ENCODE data around the gene OR1S1.
"Not testable (repeated sequence)": the region's sequence is repeated elsewhere in the genome, so short reads cannot be mapped to it uniquely, and the experiment has no call there.

The OR1S1 gene

DNA sequence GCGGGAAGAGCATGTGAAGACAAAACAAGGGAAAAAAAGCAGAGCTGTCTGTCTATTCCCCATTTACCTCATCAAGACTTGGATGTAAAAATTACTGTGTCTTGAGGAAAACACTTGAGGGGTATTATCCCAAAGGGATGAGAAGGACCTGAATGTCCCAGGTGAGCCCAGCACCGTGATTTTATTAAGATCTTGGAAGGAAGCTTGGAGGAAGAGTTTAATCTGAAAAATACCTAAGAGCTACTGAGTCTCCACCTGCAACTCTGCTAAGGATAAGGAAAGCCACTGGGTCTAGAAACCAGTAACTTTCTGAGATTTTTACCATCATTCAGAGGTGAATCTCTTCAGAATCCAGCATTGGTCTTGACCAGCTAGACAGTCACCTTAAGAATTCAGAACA lies at the start of gene OR1S1:
Gene OR1S1, plus strand, starts transcription at position 301 of the 400 bp plus-strand sequence.
- H3K36me3 ChIP-seq (ENCODE audit: control insufficient read depth in 1 of 2, insufficient read depth in 2 of 2, low read length in 2 of 2); H3K27me3 ChIP-seq (ENCODE audit: low read depth, low read length); H3K27ac ChIP-seq (ENCODE audit: low read length); H3K9me3 ChIP-seq (ENCODE audit: control insufficient read depth in 1 of 2, low read length in 2 of 2); H3K4me1 ChIP-seq (ENCODE audit: control insufficient read depth in 1 of 2, insufficient read depth in 2 of 2, low read length in 2 of 2); H3K4me3 ChIP-seq (ENCODE audit: low read depth in 1 of 2, low read length in 2 of 2): not testable (repeated sequence)

DNA sequence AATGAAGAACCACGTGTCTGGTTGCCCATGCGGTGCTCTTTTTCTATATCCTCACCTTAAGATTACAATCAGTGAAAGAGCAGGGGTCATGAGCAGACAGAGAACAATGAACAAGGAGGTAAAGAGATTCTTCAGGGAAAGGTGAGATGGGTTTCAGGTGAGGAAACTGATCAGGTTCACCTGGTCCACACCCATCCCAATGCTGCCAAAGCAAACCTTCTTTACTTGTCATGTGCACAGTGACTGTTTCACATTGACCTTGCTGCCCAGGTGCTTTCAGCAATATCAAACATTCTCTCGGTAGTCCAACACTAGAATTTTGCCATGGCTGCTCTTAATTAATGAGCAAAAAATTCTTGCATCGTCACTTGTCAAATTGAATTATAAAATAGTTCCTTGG lies 48.1 kb upstream of the OR1S1 start:
- Histone ChIP-seq H3K27ac (ENCODE audit: low read length) (no peak overlapping the region), H3K4me3 (ENCODE audit: low read depth in 1 of 2, low read length in 2 of 2) (no peak overlapping the region), H3K36me3 (ENCODE audit: control insufficient read depth in 1 of 2, insufficient read depth in 2 of 2, low read length in 2 of 2) (no peaks in the 10 kb centered on the region), H3K9me3 (ENCODE audit: control insufficient read depth in 1 of 2, low read length in 2 of 2) (peaks cover 0 to 4% of the 10 kb centered on the region in 2 donors), H3K4me1 (ENCODE audit: control insufficient read depth in 1 of 2, insufficient read depth in 2 of 2, low read length in 2 of 2) (no peaks in the 10 kb centered on the region), H3K27me3 (ENCODE audit: low read depth, low read length) (no peaks in the 10 kb centered on the region)

DNA sequence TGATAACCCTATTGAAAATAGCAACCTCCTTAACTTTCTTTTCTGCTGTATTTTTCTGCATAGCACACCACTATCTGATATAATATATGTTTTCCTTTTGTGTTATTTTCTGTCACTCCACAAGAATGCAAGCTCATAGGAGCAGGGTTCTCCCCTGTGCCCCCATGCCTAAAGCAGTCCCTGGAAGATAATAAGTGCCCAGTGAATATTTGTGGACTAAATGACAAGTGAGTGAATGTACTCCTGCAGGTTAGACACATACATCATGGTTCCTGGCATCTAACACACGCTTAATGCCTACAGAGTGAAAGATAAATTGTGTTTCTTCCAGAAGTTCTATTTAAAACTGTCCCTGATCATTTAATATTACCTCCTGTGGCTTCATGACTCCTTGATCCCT lies 47.5 kb upstream of the OR1S1 start:
- Histone ChIP-seq H3K9me3 (ENCODE audit: control insufficient read depth in 1 of 2, low read length in 2 of 2) (peaks cover 0 to under 1% of the 10 kb centered on the region in 2 donors), H3K4me3 (ENCODE audit: low read depth in 1 of 2, low read length in 2 of 2) (no peak overlapping the region), H3K36me3 (ENCODE audit: control insufficient read depth in 1 of 2, insufficient read depth in 2 of 2, low read length in 2 of 2) (no peaks in the 10 kb centered on the region), H3K27me3 (ENCODE audit: low read depth, low read length) (no peaks in the 10 kb centered on the region), H3K4me1 (ENCODE audit: control insufficient read depth in 1 of 2, insufficient read depth in 2 of 2, low read length in 2 of 2) (no peaks in the 10 kb centered on the region), H3K27ac (ENCODE audit: low read length) (no peak overlapping the region)

DNA sequence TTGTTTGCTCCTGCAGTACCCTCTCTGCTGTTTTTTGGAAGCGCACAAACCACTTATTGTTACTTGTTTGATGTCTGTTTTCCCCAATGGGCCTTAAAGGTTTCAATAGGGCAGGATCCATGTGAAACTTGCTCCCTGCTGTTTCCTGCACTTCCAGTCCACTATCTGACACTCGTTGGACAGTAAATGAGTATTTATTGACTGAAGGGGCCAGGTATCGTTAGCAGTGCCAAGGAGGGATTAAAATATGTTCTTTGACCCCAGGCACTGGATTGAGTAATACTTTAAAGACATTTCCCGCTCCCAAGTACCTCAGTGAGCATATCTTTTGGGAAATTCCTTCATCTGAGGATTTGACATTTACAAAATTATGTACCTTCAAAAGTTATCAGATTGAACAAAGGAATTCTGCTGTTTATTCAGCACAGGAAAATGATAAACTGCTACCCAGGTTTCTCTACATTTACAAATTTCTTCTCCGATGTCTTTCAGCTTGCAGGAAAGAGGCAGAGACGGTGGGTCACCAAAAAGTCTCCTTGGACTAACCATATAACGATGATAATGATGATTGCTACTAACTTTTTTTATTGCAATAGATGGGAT lies 46.9 kb upstream of the OR1S1 start:
- Histone ChIP-seq H3K27ac (ENCODE audit: low read length) (no peak overlapping the region), H3K36me3 (ENCODE audit: control insufficient read depth in 1 of 2, insufficient read depth in 2 of 2, low read length in 2 of 2) (no peaks in the 10 kb centered on the region), H3K27me3 (ENCODE audit: low read depth, low read length) (no peaks in the 10 kb centered on the region), H3K9me3 (ENCODE audit: control insufficient read depth in 1 of 2, low read length in 2 of 2) (no peaks in the 10 kb centered on the region), H3K4me3 (ENCODE audit: low read depth in 1 of 2, low read length in 2 of 2) (no peak overlapping the region), H3K4me1 (ENCODE audit: control insufficient read depth in 1 of 2, insufficient read depth in 2 of 2, low read length in 2 of 2) (no peaks in the 10 kb centered on the region)

DNA sequence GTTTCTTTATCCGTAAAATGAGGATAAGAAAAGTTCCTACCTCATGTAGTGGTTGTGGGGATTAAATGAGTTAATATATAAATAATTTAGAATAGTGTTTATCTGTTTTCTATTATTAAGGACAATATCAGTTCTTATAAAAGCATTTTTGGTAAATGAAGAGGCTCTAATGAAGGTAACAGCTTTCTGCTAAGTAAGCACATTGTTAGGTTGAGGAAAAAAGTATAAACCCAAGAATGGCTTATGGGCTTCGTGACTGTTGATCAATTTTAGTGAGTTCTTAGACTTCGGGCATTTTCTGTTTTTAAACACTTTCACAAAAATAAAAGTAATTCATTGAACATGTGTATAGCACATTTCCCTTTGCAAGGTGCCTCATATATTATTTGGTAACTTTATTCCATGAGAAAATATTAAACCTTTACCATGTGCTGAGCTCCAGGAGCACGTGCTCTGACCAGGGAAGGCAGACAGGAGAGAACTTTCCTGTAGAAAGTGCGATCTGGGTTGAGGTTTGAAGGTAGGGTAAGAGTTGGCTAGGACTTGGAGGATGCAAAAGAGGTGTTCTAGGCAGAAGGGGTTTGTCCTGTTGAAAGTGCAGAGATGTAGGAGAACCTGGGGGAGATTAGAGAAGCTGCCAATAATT lies 35.0 kb upstream of the OR1S1 start:
- H3K36me3 ChIP-seq (ENCODE audit: control insufficient read depth in 1 of 2, insufficient read depth in 2 of 2, low read length in 2 of 2): no peaks in the 10 kb centered on the region
- no peak overlapping the region for H3K27ac ChIP-seq (ENCODE audit: low read length)
- no peaks in the 10 kb centered on the region for H3K9me3 ChIP-seq (ENCODE audit: control insufficient read depth in 1 of 2, low read length in 2 of 2)

DNA sequence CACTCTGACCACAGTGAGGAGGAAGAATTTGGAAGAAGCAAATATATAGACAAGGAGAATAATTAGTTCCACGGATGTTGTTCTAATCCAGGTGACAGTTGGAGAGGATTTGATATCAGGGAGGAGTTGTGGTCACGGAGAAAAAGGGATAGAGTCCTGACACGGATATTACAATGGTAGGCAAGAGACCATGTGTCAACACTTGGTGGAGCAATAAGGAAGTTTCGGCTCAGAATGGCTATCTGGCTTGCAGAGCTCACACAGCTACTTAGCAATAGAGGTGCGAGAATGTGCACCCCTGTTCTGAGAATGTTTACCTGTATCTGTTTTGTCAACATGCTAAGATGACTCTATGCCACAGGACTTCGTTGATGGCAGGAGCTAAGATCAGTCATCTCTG lies 34.1 kb upstream of the OR1S1 start:
- H3K36me3 ChIP-seq (ENCODE audit: control insufficient read depth in 1 of 2, insufficient read depth in 2 of 2, low read length in 2 of 2): no peaks in the 10 kb centered on the region
- no peaks in the 10 kb centered on the region for H3K4me1 ChIP-seq (ENCODE audit: control insufficient read depth in 1 of 2, insufficient read depth in 2 of 2, low read length in 2 of 2)
- no peaks in the 10 kb centered on the region for H3K9me3 ChIP-seq (ENCODE audit: control insufficient read depth in 1 of 2, low read length in 2 of 2)
- no peak overlapping the region for H3K4me3 ChIP-seq (ENCODE audit: low read depth in 1 of 2, low read length in 2 of 2)
- no peaks in the 10 kb centered on the region for H3K27me3 ChIP-seq (ENCODE audit: low read depth, low read length)
- no peak overlapping the region for H3K27ac ChIP-seq (ENCODE audit: low read length)

More for the DNA sequence above, 35.0 kb upstream of the OR1S1 start:
- no peaks in the 10 kb centered on the region for H3K4me1 ChIP-seq (ENCODE audit: control insufficient read depth in 1 of 2, insufficient read depth in 2 of 2, low read length in 2 of 2)
- H3K4me3 ChIP-seq (ENCODE audit: low read depth in 1 of 2, low read length in 2 of 2): no peak overlapping the region
- H3K27me3 ChIP-seq (ENCODE audit: low read depth, low read length): no peaks in the 10 kb centered on the region

DNA sequence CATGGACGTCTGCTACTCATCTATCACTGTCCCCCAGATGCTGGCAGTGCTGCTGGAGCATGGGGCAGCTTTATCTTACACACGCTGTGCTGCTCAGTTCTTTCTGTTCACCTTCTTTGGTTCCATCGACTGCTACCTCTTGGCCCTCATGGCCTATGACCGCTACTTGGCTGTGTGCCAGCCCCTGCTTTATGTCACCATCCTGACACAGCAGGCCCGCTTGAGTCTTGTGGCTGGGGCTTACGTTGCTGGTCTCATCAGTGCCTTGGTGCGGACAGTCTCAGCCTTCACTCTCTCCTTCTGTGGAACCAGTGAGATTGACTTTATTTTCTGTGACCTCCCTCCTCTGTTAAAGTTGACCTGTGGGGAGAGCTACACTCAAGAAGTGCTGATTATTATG lies 32.9 kb upstream of the OR1S1 start:
- no peaks in the 10 kb centered on the region for H3K4me1 ChIP-seq (ENCODE audit: control insufficient read depth in 1 of 2, insufficient read depth in 2 of 2, low read length in 2 of 2)
- H3K9me3 ChIP-seq (ENCODE audit: control insufficient read depth in 1 of 2, low read length in 2 of 2): no peaks in the 10 kb centered on the region
- H3K27me3 ChIP-seq (ENCODE audit: low read depth, low read length): no peaks in the 10 kb centered on the region
- H3K4me3 ChIP-seq (ENCODE audit: low read depth in 1 of 2, low read length in 2 of 2): no peak overlapping the region
- H3K36me3 ChIP-seq (ENCODE audit: control insufficient read depth in 1 of 2, insufficient read depth in 2 of 2, low read length in 2 of 2): no peaks in the 10 kb centered on the region
- H3K27ac ChIP-seq (ENCODE audit: low read length): no peak overlapping the region

DNA sequence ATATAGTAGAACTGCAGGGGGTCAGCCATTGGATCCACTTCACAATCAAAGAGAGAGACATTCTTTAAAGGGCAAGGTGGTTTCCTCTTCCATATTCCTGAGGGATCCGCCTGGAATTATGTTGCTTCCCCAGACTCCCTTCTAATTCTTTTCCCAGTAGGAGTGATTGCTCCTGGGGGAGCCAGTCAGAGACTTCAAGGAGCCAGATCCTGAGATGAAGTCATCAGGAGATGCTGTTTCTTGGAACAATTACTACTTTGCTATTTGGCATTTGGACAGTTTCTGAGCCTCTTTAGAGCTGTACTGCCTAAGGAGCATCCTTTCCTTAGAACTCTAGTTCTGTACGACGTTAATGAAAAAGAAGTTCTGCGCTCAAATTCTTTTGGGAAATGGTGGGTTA lies 25.6 kb upstream of the OR1S1 start:
- H3K27me3 ChIP-seq (ENCODE audit: low read depth, low read length): no peaks in the 10 kb centered on the region
- no peaks in the 10 kb centered on the region for H3K9me3 ChIP-seq (ENCODE audit: control insufficient read depth in 1 of 2, low read length in 2 of 2)
- no peak overlapping the region for H3K4me3 ChIP-seq (ENCODE audit: low read depth in 1 of 2, low read length in 2 of 2)
- H3K27ac ChIP-seq (ENCODE audit: low read length): no peak overlapping the region
- no peaks in the 10 kb centered on the region for H3K36me3 ChIP-seq (ENCODE audit: control insufficient read depth in 1 of 2, insufficient read depth in 2 of 2, low read length in 2 of 2)
- H3K4me1 ChIP-seq (ENCODE audit: control insufficient read depth in 1 of 2, insufficient read depth in 2 of 2, low read length in 2 of 2): no peaks in the 10 kb centered on the region

DNA sequence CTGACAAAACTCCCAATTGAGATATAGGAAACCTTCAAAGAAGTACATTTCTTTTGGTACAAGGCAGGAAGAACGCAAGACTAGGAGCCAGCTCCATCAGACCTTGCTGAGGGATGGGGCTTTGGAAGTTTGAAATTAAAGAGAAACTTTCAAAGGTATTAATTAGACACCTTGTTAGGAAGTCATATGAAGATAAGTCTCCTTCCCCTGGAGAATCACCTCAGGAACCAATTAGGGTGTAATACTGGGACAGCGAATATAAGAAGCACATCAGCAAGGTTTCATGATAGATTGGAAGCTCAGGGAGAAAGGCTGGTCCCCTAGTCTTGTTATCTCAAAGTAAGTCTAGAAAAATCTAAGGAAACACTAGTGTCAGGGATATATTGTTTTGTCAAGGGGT lies 23.8 kb upstream of the OR1S1 start, which contains the start of gene OR9Q2:
Gene OR9Q2, plus strand, starts transcription at position 301 of the 400 bp plus-strand sequence. CDS start 1,421 bp downstream, outside the sequence.
- no peaks in the 10 kb centered on the region for H3K27me3 ChIP-seq (ENCODE audit: low read depth, low read length)
- H3K4me3 ChIP-seq (ENCODE audit: low read depth in 1 of 2, low read length in 2 of 2): no peak within 1 kb of the TSS
- no peaks in the 10 kb centered on the region for H3K9me3 ChIP-seq (ENCODE audit: control insufficient read depth in 1 of 2, low read length in 2 of 2)
- no peaks in the 10 kb centered on the region for H3K36me3 ChIP-seq (ENCODE audit: control insufficient read depth in 1 of 2, insufficient read depth in 2 of 2, low read length in 2 of 2)
- no peaks in the 10 kb centered on the region for H3K4me1 ChIP-seq (ENCODE audit: control insufficient read depth in 1 of 2, insufficient read depth in 2 of 2, low read length in 2 of 2)
- H3K27ac ChIP-seq (ENCODE audit: low read length): no peak within 1 kb of the TSS

DNA sequence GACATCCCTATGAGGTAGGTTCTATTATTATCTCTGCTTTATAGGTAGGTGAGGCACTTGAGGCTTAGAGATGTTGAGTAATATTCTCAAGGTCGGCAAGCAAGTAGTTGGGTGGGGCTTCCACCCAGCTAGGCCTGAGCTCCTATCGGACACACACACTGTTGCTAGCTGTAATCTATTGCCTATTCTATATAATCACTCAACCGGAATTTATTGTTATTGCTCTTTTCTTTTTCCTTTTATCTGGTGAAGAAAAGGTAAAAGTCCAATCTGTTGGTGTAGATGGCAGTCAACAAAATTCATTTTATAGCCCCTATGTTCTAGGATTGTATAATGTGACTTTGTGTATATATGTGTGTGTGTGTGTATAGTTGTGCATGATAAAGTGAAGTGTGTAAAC lies 20.3 kb upstream of the OR1S1 start:
- Histone ChIP-seq H3K4me1 (ENCODE audit: control insufficient read depth in 1 of 2, insufficient read depth in 2 of 2, low read length in 2 of 2) (no peaks in the 10 kb centered on the region), H3K4me3 (ENCODE audit: low read depth in 1 of 2, low read length in 2 of 2) (no peak overlapping the region), H3K27ac (ENCODE audit: low read length) (no peak overlapping the region), H3K36me3 (ENCODE audit: control insufficient read depth in 1 of 2, insufficient read depth in 2 of 2, low read length in 2 of 2) (no peaks in the 10 kb centered on the region), H3K27me3 (ENCODE audit: low read depth, low read length) (no peaks in the 10 kb centered on the region), H3K9me3 (ENCODE audit: control insufficient read depth in 1 of 2, low read length in 2 of 2) (no peaks in the 10 kb centered on the region)

DNA sequence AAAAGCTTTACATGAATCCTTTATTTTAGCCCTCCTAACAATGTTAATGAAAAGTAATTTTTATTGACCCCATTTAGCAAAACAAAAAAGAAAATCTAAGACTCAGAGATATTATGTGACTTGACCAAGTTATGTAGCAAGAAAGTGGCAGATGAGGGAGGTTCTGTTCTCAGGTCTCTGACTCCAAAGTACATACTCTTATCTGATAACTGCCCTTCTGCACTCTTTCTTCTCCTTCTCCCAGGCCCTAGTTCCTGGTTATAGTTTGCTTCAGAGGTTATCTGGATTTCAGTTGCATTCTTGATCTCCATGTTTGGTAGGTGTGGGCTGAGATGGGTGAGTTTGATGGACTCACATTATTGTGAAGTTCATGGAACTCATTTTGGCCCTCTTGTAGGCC lies 19.1 kb upstream of the OR1S1 start:
- Histone ChIP-seq H3K4me1 (ENCODE audit: control insufficient read depth in 1 of 2, insufficient read depth in 2 of 2, low read length in 2 of 2) (no peaks in the 10 kb centered on the region), H3K27ac (ENCODE audit: low read length) (no peak overlapping the region)

DNA sequence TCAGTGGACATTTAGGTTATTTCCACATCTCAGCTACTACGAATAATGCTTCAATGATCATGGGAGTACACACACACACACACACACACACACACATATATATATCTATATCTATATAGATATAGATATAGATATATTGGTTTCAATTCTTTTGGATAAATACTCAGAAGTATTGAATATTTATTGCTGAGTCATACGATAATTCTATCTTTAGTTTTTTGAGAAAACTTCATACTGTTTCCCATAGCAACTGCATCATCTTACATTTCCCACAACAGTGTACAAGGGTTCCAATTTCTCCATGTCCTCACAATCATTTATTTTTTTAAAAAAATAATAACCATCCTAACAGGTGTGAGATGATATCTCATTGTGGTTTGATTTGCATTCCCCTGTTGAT lies 16.6 kb upstream of the OR1S1 start:
- Histone ChIP-seq H3K27ac (ENCODE audit: low read length) (no peak overlapping the region), H3K4me1 (ENCODE audit: control insufficient read depth in 1 of 2, insufficient read depth in 2 of 2, low read length in 2 of 2) (no peaks in the 10 kb centered on the region), H3K36me3 (ENCODE audit: control insufficient read depth in 1 of 2, insufficient read depth in 2 of 2, low read length in 2 of 2) (no peaks in the 10 kb centered on the region), H3K4me3 (ENCODE audit: low read depth in 1 of 2, low read length in 2 of 2) (no peak overlapping the region), H3K27me3 (ENCODE audit: low read depth, low read length) (no peaks in the 10 kb centered on the region), H3K9me3 (ENCODE audit: control insufficient read depth in 1 of 2, low read length in 2 of 2) (peaks cover 0 to 2% of the 10 kb centered on the region in 2 donors)

More for the DNA sequence above, 19.1 kb upstream of the OR1S1 start:
- Histone ChIP-seq H3K27me3 (ENCODE audit: low read depth, low read length) (no peaks in the 10 kb centered on the region), H3K9me3 (ENCODE audit: control insufficient read depth in 1 of 2, low read length in 2 of 2) (peaks cover 0 to under 1% of the 10 kb centered on the region in 2 donors), H3K4me3 (ENCODE audit: low read depth in 1 of 2, low read length in 2 of 2) (no peak overlapping the region), H3K36me3 (ENCODE audit: control insufficient read depth in 1 of 2, insufficient read depth in 2 of 2, low read length in 2 of 2) (no peaks in the 10 kb centered on the region)
